HG02852 (cell line): ENCODE results near the gene KATNAL2.
"Not testable (repeated sequence)": the region's sequence is repeated elsewhere in the genome, so short reads cannot be mapped to it uniquely, and the experiment has no call there.

Experiments used
- ATAC-seq: cut with Tn5 transposase; IDR thresholded peaks from one replicate; pipeline ENCODE4 v1.9.1; 2021; ENCODE audit warnings: mild to moderate bottlenecking, moderate library complexity; ENCODE audit not compliant: unreplicated experiment

Gene KATNAL2

DNA sequence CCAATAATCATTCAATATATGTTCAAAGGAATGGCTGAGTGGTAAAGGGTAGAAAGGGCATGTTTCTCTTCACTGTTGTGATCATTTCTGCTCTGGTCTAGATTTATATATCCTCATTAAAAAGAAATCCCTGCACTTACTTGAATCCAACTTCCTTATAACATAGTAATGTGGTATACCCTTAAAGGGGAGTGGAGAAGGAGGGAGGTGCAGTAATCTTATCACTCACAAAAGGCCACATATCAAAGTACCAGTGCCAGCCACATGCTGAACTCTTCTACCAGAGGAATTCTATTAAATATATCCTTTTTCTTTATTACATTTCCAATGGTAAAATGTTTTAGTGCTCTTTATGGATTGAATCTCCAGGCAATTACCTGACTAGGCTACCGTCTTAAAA, 3.3 kb downstream of the KATNAL2 start:
- ATAC-seq: no peak

- ATAC-seq: no peak
These were observed 22.0 kb downstream of the KATNAL2 start for GRCh38 chr18:46939337-46939963.

GRCh38 chr18:46939998-46940571, 22.7 kb downstream of the KATNAL2 start:
- ATAC-seq: no peak

DNA sequence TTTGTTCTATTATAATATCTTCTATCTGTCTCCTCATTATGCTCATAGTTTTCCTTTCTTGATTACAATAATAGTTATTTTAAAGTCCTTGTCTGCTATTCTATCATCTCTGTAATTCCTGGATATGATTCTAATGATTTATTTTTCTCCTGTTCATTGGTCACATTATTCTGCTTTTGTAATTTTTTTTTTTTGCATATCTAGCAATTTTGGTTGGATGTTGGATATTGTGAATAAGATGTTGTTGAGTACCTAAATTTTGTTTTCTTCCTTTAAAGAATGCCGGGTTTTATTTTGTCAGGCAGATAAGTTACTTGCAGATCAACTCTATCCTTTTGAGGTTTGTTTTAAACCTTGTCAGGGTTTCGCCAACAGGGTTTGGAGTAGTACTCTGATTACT, 25.2 kb downstream of the KATNAL2 start:
- no peak for ATAC-seq

GRCh38 chr18:46946656-46947282, 29.4 kb downstream of the KATNAL2 start:
- ATAC-seq: peak; percentile 98

GRCh38 chr18:46950064-46950656, 32.8 kb downstream of the KATNAL2 start:
- no peak for ATAC-seq

DNA sequence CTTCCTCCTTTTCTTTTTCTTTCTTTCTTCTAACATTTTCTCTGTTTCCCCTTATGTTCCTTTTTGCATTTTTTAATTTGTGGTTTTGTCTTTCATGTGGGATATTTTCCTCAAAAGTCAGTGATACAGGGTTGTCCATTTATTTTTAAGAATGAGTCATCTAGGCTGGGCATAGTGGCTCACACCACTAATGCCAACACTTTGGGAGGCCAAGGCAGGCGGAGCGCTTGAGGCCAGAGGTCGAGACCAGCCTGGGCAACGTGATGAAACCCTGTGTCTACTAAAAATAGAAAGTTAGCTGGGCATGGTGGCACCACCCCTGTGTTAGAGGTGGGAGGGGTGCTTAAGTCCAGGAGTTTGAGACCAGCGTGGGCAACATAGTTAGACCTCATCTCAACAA, 35.8 kb downstream of the KATNAL2 start:
- no peak for ATAC-seq

DNA sequence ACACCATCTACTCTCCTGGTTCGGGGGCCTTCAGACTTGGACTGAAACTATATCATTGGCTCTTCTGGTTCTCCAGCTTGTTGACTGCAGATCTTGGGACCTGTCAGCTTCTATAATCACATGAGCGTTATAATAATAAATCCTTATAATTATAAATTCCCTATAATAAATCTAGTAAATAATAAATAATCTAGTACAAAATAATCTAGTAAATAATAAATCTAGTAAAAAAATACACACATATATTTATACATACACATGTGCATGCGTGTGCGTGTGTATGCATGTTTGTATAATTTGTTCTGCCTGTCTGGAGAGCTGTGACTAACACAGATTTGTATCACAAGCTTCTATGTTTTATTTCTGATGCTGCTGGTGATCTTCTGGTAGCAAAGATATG, 40.8 kb downstream of the KATNAL2 start:
- ATAC-seq: no peak

DNA sequence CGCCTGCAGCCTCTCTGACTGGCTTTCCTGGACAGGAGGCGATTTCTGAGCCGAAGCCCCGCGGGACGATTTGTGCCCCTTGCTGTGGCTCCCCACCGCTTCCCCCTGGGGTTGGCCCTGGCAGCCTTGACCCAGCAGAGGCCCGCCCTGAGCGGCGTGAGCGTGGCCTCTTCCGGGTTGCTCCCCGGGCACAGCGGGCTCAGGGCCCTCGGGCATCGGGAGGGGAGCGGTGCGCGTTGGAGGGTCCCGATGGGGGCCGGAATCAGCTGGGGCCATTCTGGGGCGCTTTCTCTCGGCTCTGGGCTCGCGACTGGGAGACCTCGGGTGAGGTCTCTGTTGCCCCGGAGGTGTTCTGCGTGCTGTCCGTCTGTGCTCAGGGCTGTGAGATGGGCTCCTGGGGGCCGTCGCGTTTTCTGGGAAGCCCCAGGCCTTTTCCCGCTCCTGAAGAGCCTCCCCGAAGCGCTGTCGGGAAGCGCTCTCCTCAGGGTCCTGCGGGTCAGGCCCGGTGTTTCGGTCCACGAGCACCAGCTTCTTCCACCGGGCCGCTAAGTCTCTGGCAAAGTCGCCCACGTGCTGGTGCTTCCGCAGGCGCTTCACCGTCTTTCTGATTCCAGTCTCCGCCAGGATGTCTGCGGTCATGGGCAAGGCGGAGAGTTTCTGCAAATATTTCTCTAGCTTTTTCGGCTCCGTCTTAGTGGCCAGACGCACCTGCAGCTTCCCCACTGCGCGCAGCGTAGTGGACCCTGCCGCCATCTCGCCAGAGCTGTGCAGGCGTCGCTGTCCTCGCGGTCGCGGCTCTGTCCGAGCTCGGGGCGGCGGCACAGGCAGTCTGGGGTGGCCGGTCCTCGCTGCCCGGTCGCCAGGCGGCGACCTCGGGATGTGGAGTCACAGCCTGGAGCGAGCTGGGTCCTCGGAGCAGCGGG, 46.5 kb downstream of the KATNAL2 start:
- not testable (repeated sequence) for ATAC-seq

DNA sequence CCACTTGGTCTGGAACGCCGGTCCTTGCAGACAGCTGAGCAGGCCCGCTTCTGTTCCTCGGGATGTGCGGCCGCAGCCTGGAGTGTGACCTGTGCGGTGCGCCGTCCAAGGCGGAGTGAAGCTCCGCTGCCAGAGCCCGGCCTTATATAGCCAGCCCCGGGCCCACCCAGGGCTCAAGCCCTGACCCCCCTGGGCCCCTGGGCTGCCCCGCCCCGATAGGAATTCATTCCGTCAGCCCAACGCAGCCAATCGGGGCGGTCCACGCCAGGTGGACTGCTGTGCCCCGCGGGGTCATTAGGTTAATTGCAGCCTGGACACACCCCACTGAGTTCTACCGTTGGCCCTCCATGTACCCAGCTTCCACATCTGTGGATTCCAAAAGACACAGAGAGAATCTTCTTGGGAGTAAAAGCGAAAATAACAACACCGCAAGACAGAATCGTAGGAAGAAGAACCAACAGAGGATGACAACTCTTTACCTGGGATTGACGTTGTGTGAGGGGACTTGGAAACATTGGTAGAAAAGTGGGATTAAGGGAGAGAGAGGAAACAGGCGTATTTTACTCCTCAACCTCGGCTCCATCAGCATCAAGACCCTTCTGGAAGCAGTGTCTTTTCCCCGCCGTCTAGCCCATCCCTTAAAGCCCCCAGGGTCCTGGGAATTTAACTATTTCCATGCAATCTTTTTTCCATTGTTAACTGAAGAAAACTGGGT, 47.3 kb downstream of the KATNAL2 start:
- ATAC-seq: not testable (repeated sequence)

GRCh38 chr18:46966266-46966665, 48.9 kb downstream of the KATNAL2 start:
- ATAC-seq: not testable (repeated sequence)

DNA sequence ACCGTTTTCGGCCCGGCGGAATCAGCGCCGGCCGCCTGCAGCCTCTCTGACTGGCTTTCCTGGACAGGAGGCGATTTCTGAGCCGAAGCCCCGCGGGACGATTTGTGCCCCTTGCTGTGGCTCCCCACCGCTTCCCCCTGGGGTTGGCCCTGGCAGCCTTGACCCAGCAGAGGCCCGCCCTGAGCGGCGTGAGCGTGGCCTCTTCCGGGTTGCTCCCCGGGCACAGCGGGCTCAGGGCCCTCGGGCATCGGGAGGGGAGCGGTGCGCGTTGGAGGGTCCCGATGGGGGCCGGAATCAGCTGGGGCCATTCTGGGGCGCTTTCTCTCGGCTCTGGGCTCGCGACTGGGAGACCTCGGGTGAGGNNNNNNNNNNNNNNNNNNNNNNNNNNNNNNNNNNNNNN, 52.1 kb downstream of the KATNAL2 start:
- ATAC-seq: not testable (repeated sequence)

DNA sequence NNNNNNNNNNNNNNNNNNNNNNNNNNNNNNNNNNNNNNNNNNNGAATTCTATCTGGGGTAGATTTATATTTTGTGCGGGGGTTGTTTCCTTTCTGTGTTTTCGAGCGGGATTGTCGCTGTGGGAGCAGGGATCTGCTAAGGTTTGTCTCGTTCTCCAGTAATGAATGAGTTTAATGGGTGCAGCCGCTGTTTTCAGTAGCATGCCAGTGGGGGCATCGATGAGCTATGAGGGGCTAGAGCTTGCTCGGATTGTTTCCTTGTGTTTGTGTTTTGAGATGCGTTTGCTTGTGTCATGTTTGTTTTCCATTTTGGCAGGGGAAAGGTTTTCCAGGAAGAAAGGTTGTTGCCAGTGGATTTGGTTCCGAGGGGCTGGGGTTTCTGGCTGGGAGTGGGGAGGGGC, 102.5 kb downstream of the KATNAL2 start:
- ATAC-seq: not testable (repeated sequence)

GRCh38 chr18:47020757-47021156, 103.4 kb downstream of the KATNAL2 start:
- ATAC-seq: not testable (repeated sequence)

DNA sequence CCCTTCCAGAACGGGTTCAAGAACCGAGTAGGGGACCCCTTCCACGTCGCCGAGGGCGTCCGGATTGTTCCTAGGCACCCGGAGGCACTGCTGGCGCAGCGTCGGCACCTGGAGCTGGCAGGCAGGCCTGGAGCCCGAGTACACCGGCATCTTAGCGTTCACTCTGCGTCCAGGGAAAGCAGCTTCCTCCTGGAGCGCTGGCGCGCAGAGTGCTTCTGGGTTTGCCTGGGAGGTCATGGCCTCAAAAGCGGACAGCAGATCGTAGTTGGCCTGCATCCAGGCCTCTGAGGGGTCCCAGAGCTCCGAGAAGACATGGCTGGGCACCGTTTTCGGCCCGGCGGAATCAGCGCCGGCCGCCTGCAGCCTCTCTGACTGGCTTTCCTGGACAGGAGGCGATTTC, 105.4 kb downstream of the KATNAL2 start:
- not testable (repeated sequence) for ATAC-seq

GRCh38 chr18:47023769-47024465, 106.5 kb downstream of the KATNAL2 start:
- ATAC-seq: not testable (repeated sequence)

- not testable (repeated sequence) for ATAC-seq
These were observed 108.3 kb downstream of the KATNAL2 start for GRCh38 chr18:47025557-47026174.

- not testable (repeated sequence) for ATAC-seq
These were observed 111.3 kb downstream of the KATNAL2 start for GRCh38 chr18:47028738-47029137.

DNA sequence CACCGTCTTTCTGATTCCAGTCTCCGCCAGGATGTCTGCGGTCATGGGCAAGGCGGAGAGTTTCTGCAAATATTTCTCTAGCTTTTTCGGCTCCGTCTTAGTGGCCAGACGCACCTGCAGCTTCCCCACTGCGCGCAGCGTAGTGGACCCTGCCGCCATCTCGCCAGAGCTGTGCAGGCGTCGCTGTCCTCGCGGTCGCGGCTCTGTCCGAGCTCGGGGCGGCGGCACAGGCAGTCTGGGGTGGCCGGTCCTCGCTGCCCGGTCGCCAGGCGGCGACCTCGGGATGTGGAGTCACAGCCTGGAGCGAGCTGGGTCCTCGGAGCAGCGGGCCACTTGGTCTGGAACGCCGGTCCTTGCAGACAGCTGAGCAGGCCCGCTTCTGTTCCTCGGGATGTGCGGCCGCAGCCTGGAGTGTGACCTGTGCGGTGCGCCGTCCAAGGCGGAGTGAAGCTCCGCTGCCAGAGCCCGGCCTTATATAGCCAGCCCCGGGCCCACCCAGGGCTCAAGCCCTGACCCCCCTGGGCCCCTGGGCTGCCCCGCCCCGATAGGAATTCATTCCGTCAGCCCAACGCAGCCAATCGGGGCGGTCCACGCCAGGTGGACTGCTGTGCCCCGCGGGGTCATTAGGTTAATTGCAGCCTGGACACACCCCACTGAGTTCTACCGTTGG, 112.4 kb downstream of the KATNAL2 start:
- ATAC-seq: not testable (repeated sequence)
